T-helper 17 cell (primary cell): ENCODE results near the gene AGTPBP1. TPM values are rescaled to one million over a fixed set of nuclear protein-coding genes. Genes with fewer than 3 reads are reported as not detected.

ENCODE experiments used
- total RNA-seq, 4 donors: library from RNA in 2 of 4; stranded (reverse) in 2 of 4; gene quantifications; one replicate each; pipeline ENCODE4 v1.2.3 and lab custom pipeline; 2022 to 2026

The AGTPBP1 gene
- total RNA-seq, 2 donors from 2014 or later, result 51.8 to 62.4 TPM

Other genes starting within 250 kb of the AGTPBP1 start
- 10 to 100 TPM; 18.8 to 22.3 TPM for gene NAA35, start 199.2 kb upstream of the AGTPBP1 start, total RNA-seq